GM23248 (cell line): ENCODE measurements around the gene MRGPRG. TPM values are rescaled to one million over a fixed set of nuclear protein-coding genes. Genes with fewer than 3 reads are reported as not detected.

Experiments
- DNase-seq: peaks from one replicate; pipeline ENCODE4 v3.0.0-alpha.2; 2015
- H2AFZ ChIP-seq: fragments of 200-600 bp; sonication (generic); 2 replicates; pipeline ENCODE4 v1.6.1; 2016; ENCODE audit warnings: antibody characterized with exemption
- H3F3A ChIP-seq: fragments of 200-600 bp; sonication (generic); 2 replicates; pipeline ENCODE4 v1.6.1; 2016; ENCODE audit warnings: mild to moderate bottlenecking, antibody characterized with exemption, mixed run types; ENCODE audit not compliant: insufficient read depth
- H3K27ac ChIP-seq: fragments of 200-600 bp; sonication (generic); 2 replicates; pipeline ENCODE4 v1.5.1; 2016; ENCODE audit warnings: mild to moderate bottlenecking
- H3K27me3 ChIP-seq: fragments of 200-600 bp; sonication (generic); replicated peaks from 2 replicates; pipeline ENCODE4 v1.6.1; 2016; ENCODE audit warnings: mild to moderate bottlenecking; ENCODE audit not compliant: insufficient read depth
- H3K36me3 ChIP-seq: fragments of 200-600 bp; sonication (generic); 2 replicates; pipeline ENCODE4 v1.6.1; 2016; ENCODE audit warnings: low read depth, mild to moderate bottlenecking
- H3K4me1 ChIP-seq: fragments of 200-600 bp; sonication (generic); 2 replicates; pipeline ENCODE4 v1.6.1; 2016; ENCODE audit warnings: mild to moderate bottlenecking; ENCODE audit not compliant: insufficient read depth
- H3K4me2 ChIP-seq: fragments of 200-600 bp; sonication (generic); one replicate; pipeline ENCODE4 v1.6.1; 2016; ENCODE audit warnings: mild to moderate bottlenecking; ENCODE audit not compliant: unreplicated experiment
- H3K4me3 ChIP-seq: fragments of 200-600 bp; sonication (generic); 2 replicates; pipeline ENCODE4 v1.5.1; 2016; ENCODE audit warnings: mild to moderate bottlenecking
- H3K79me2 ChIP-seq: fragments of 200-600 bp; sonication (generic); 2 replicates; pipeline ENCODE4 v1.6.1; 2016; ENCODE audit warnings: mild to moderate bottlenecking; ENCODE audit not compliant: insufficient read depth
- H3K9ac ChIP-seq: fragments of 200-600 bp; sonication (generic); 2 replicates; pipeline ENCODE4 v1.6.1; 2016; ENCODE audit warnings: mild to moderate bottlenecking
- H3K9me2 ChIP-seq: fragments of 200-600 bp; sonication (generic); 2 replicates; pipeline ENCODE4 v1.6.1; 2016; ENCODE audit warnings: mixed run types, mild to moderate bottlenecking, moderate library complexity; ENCODE audit not compliant: insufficient read depth
- H3K9me3 ChIP-seq: fragments of 200-600 bp; sonication (generic); one replicate; pipeline ENCODE4 v1.6.1; 2017; ENCODE audit warnings: low read depth
- H4K20me1 ChIP-seq: fragments of 200-600 bp; sonication (generic); 2 replicates; pipeline ENCODE4 v1.6.0; 2016; ENCODE audit not compliant: insufficient read depth
- EZH2 ChIP-seq: fragments of 200-600 bp; sonication (generic); IDR thresholded peaks from 2 replicates; pipeline ENCODE4 v1.6.1; 2018; ENCODE audit warnings: antibody characterized with exemption, mild to moderate bottlenecking; ENCODE audit not compliant: insufficient read depth, poor library complexity, severe bottlenecking
- EZH2phosphoT487 ChIP-seq: fragments of 200-600 bp; sonication (generic); IDR thresholded peaks from 2 replicates; pipeline ENCODE4 v1.6.1; 2018; ENCODE audit warnings: antibody characterized with exemption, moderate library complexity, mild to moderate bottlenecking, low read depth; ENCODE audit not compliant: insufficient read depth
- WGBS, 2 experiments: methylation state at CpG; one replicate each; pipeline ENCODE4 v1.1.6; 2015 to 2017; ENCODE audit warnings: low lambda C conversion rate in 2 of 2, low coverage in 1 of 2; ENCODE audit errors: missing lambda C conversion rate in 2 of 2; 5-methylcytosine and 5-hydroxymethylcytosine counted together
- in situ Hi-C: fragments of 300-500 bp; cut with MboI; formaldehyde crosslinking; loops from 2 replicates; pipeline ENCODE4 v1.15.0; 2020
- polyA plus RNA-seq: library from polyadenylated mRNA; unstranded; fragments of >200 nt; fragmentation: Nextera tagmentation; extraction: Ambion mirVana; gene quantifications from 2 replicates; pipeline ENCODE4 v1.2.1, GENCODE V29; 2016
- total RNA-seq: library from RNA; depleted of rRNA; stranded (reverse); fragments of >200 nt; shearing (Covaris generic); gene quantifications from 2 replicates; pipeline ENCODE4 v1.2.3, GENCODE V29; 2014

Gene MRGPRG
- total and polyA plus RNA-seq, 2 experiments from 2014 or later = not detected

DNA sequence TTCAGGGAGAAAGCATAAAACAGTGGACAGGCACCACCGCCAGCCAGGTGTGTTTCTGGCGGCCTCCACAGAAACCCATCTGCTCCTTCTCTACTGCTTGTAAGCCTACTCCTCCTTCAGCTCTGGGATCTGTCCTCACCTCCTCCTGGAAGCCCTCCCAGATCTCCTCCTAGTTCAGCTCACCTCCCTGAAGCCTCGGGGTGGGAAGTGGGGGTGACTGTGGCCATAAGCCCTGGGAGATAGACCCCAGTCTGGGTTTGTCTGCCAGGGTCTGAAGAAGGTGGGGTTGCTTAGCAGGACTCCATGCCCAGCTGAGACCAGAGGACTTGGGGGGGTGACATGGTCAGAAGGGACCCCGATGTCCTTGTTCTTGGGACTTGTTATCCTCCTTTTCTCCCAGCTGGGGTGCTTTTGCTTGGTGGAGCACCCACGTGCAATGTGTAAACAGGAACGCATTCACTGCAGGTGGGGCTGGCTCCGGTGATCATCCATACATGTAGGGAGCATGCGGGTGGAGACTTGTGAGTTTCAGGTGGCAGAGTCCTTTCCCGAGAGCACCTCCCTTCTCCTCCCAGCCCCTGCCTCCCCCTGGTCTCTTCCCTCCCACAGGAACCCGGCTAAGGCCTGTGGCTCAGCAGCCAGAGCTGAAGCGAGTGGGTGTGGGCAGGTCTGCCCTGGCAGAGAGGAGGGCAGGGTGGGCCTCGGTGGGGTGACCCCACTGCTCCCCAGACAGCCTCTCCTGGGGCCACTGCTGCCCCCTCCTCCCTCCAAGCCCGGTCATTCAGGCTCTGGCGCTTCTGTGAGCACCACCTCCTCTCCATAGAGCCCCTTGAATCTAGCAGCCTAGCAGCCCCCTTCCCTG lies 25.9 kb downstream of the MRGPRG start:
- in situ Hi-C loops = no loop called here
- Histone ChIP-seq H3K9me2 (no peaks in the 10 kb centered on the region), H3K4me1 (no peaks in the 10 kb centered on the region), H3K27me3 (0 out of 2 replicates have a peak, but pooled peaks cover 11% of the 10 kb centered on the region), H3K4me3 (no peak overlapping the region), H3K36me3 (no peaks in the 10 kb centered on the region), H3K9me3 (no peaks in the 10 kb centered on the region), H2AFZ (no peak overlapping the region), H3K4me2 (no peak overlapping the region), H3K79me2 (no peaks in the 10 kb centered on the region), H4K20me1 (no peaks in the 10 kb centered on the region), H3F3A (no peaks in the 10 kb centered on the region), H3K9ac (no peak overlapping the region), H3K27ac (no peak overlapping the region)
- TF ChIP-seq EZH2phosphoT487 (no peak), EZH2 (no peak)
- 76 to 77% methylated on average over 11 to 14 of the region's 14 CpGs for WGBS, 2 experiments
- no peak for DNase-seq

DNA sequence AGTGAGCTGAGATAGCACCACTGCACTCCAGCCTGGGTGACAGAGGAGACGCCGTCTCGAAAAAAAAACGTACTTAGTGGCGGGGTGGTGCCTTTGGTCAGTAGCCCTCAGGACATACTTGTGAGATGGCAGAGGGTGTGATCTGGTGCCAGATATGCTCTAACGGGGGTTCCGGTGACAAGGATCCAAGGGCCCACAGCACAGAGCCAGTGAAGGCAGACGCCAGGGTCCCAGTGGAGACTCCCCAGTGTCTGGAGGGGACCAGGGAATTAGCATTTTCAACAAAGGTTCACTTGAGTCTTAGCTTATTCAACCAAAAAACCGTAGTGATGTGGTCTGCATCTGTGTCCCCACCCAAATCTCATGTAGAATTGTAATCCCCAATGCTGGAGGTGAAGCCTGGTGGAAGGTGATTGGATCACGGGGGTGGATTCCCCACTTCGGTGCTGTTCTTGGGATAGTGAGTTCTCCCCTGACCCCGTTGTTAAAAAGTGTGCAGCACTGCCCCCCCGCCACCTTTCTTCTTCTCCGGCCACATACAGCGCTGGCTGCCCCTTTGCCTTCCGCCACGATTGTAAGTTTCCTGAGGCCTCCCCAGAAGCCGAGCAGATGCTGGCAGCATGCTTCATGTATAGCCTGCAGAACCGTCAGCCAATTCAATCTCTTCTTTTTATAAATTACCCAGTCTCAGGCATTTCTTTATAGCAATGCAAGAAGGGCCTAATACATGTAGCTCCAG lies 26.9 kb downstream of the MRGPRG start:
- Histone ChIP-seq H3K36me3 (no peaks in the 10 kb centered on the region), H3K9me3 (no peaks in the 10 kb centered on the region), H3K27me3 (0 out of 2 replicates have a peak, but pooled peaks cover 19% of the 10 kb centered on the region), H3K79me2 (no peaks in the 10 kb centered on the region), H3K4me1 (no peaks in the 10 kb centered on the region), H3F3A (no peaks in the 10 kb centered on the region), H3K27ac (no peak overlapping the region), H3K4me2 (no peak overlapping the region), H3K9me2 (no peaks in the 10 kb centered on the region), H3K9ac (no peak overlapping the region), H2AFZ (no peak overlapping the region), H3K4me3 (no peak overlapping the region), H4K20me1 (no peaks in the 10 kb centered on the region)
- DNase-seq = no peak
- TF ChIP-seq EZH2phosphoT487 = no peak
- no peak for TF ChIP-seq EZH2
- 77 to 83% methylated on average over 19 of the region's 19 CpGs for WGBS, 2 experiments
- in situ Hi-C loops = no loop called here

DNA sequence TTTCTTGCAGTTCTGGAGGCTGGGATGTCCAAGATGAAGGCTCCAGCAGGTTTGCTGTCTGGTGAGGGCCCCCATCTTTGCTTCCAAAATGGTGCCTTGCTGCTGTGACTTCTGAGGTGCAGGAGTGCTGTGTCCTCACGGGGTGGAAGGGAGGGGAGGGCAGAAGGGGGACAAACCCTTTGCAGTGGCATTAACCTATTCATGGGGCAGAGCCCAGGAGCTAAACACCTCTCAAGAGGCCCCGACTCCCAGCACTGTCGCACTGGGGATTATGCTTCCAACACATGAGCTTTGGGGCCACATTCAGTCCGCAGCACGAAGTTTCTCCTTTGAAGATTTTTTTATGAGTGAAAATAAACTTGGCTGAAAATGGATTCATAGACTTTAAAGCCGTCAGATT lies 28.0 kb downstream of the MRGPRG start:
- TF ChIP-seq EZH2 (no peak), EZH2phosphoT487 (no peak)
- DNase-seq = no peak
- 50 to 58% methylated on average over 6 of the region's 6 CpGs for WGBS, 2 experiments

DNA sequence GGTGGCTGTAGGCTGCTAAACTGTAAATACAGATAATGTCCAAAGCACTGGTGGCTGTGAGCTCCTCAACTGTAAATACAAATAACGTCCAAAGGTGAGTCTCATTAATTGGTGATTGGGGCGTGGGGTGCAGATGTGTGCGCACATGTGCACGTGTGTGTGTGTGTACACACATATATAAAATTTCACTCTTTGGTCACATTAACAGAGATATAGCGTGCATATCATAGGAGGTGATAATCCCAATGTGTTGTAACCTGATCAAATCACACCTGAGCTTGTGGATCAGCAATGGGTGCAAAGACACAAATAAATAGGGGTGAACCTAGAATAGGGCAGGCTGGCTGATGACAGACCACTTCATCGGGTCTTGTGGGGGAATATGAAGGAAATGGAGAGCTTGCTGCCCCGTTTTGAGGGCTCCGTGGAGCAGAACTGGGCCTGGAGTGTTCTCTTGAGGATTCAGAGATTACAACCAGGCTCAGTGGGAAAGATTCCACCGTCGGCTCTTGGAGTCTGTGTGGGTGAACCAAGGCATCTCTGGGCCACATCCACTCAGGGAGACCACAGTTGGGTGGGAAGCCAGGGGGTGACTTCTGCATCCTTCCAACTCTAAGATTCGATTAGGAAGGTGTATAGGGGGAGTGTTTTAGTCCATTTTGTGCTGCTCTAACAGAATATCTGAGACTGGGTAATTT lies 28.6 kb downstream of the MRGPRG start:
- Histone ChIP-seq H3K4me3 (no peak overlapping the region), H3F3A (no peaks in the 10 kb centered on the region), H3K27me3 (0 out of 2 replicates have a peak, but pooled peaks cover 19% of the 10 kb centered on the region), H3K79me2 (no peaks in the 10 kb centered on the region), H3K9me2 (no peaks in the 10 kb centered on the region), H3K36me3 (no peaks in the 10 kb centered on the region), H3K4me1 (no peaks in the 10 kb centered on the region), H3K9me3 (no peaks in the 10 kb centered on the region), H2AFZ (no peak overlapping the region), H3K4me2 (no peak overlapping the region), H4K20me1 (no peaks in the 10 kb centered on the region), H3K9ac (no peak overlapping the region), H3K27ac (no peak overlapping the region)
- in situ Hi-C loops = no loop called here
- TF ChIP-seq EZH2phosphoT487 (no peak), EZH2 (no peak)
- 59 to 63% methylated on average over 11 of the region's 11 CpGs for WGBS, 2 experiments
- DNase-seq = no peak

More for the DNA sequence above, 28.0 kb downstream of the MRGPRG start:
- Histone ChIP-seq H2AFZ (no peak overlapping the region), H3K4me2 (no peak overlapping the region), H3K27me3 (0 out of 2 replicates have a peak, but pooled peaks cover 19% of the 10 kb centered on the region), H3K36me3 (no peaks in the 10 kb centered on the region), H3K9me3 (no peaks in the 10 kb centered on the region), H3K4me1 (no peaks in the 10 kb centered on the region), H3K9ac (no peak overlapping the region), H3F3A (no peaks in the 10 kb centered on the region), H4K20me1 (no peaks in the 10 kb centered on the region), H3K27ac (no peak overlapping the region), H3K79me2 (no peaks in the 10 kb centered on the region), H3K4me3 (no peak overlapping the region), H3K9me2 (no peaks in the 10 kb centered on the region)
- in situ Hi-C loops = no loop called here
